Keratinocyte (primary cell): Measurements from ENCODE around the gene C5orf52.

Source experiments
- CTCF ChIP-seq, 3 experiments: IDR thresholded peaks in 1 of 3; conservative IDR thresholded peaks in 1 of 3; optimal IDR thresholded peaks in 1 of 3; 2 replicates in 2 of 3; 3 replicates in 1 of 3; pipeline versions ENCODE3 to v1.5.1; 2011; ENCODE audit warnings: low read length in 3 of 3, mild to moderate bottlenecking in 3 of 3, moderate library complexity in 2 of 3, control low read depth in 1 of 3, inconsistent platforms in 1 of 3; ENCODE audit not compliant: insufficient read depth in 2 of 3; ENCODE audit errors: extremely low read depth in 1 of 3
- EZH2 ChIP-seq: IDR thresholded peaks from one replicate; pipeline ENCODE4 v1.6.1; 2012; ENCODE audit warnings: inconsistent platforms, mild to moderate bottlenecking, low read length, moderate library complexity

GRCh38 chr5:157721159-157721558 is 49.8 kb downstream of the C5orf52 start:
- TF ChIP-seq CTCF (optimal IDR thresholded peaks at IDR 0.05 in 1 of 3, IDR thresholded peaks at IDR 0.05 in 1 of 3, conservative IDR thresholded peaks at IDR 0.05 in 1 of 3; ENCODE audit: extremely low read depth in 1 of 3, insufficient read depth in 2 of 3, low read length in 3 of 3) (no peak), EZH2 (no peak)
